ENCODE data around the gene ZNF462.
A peak's percentile ranks its signal among the peaks of the same experiment; 100 is the strongest.
"Not testable (repeated sequence)": the region's sequence is repeated elsewhere in the genome, so short reads cannot be mapped to it uniquely, and the experiment has no call there.

The ZNF462 gene

GRCh38 chr9:106889061-106889590 lies 26.2 kb downstream of the ZNF462 start:
- DNase-seq (ENCODE audit: low spot score) = no peak

- no peak for DNase-seq (ENCODE audit: low spot score)
Observed at GRCh38 chr9:106890608-106891007, 27.6 kb downstream of the ZNF462 start.

GRCh38 chr9:106891286-106891685 lies 28.3 kb downstream of the ZNF462 start:
- DNase-seq (ENCODE audit: low spot score) = no peak

DNA sequence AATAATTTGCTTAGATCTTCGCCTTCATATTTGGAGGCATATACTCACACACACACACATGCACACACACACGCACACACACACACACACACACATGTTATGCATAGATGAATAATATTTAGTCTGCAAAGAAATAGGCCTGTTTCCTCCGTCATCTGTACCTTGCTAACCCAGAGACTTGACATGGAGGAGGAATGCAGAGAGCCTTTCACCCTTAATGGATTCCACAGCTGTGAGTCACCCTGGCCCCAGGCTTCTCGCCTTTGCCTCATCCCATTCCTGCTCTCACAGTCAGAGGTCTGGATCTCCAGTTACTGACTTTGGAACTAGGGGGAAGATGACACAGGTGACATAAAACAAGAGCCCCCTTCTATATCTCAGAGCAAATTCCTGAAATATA lies 29.7 kb downstream of the ZNF462 start:
- peak; percentile 93 for DNase-seq (ENCODE audit: low spot score)

DNA sequence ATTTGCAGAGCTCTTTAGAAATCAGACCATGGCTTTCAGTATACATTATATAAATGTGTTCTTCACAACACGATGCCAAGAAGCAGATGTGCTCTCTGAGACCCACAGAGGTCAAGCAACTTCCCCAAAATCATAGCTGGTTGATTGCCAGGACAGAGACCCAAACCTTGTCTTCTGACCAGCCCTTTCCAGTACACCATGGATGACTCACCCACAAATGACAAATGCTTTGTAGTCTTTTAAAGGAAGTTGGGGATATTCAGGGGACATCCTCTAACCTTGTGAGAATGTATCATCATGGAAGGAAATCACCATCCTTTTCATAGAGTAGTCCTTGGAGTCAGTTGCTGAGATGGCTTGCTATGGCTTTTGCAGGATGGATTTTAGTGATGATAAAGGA lies 30.1 kb downstream of the ZNF462 start:
- DNase-seq (ENCODE audit: low spot score) = peak; percentile 40

- DNase-seq (ENCODE audit: low spot score) = no peak
Observed at GRCh38 chr9:106896695-106897094, 33.7 kb downstream of the ZNF462 start.

DNA sequence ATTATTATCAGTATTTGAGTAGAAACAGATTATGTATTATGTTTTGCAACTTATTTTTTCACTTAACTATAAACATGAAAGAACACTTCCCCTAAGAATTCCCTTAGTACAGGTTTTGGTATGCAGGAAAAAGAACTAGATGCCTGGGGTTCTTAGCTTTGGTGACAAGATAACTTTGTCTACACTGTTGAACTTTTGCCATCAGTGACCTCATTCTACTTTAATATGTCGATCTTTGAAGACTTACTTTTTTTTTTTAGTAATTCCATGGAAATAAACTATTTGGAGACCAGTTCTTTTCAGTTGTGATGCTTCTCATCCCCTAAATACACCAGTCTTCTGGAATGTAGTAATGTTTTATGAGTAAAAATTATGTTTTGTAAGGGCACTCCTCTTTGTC lies 34.3 kb downstream of the ZNF462 start:
- DNase-seq (ENCODE audit: low spot score) = peak; percentile 35

DNA sequence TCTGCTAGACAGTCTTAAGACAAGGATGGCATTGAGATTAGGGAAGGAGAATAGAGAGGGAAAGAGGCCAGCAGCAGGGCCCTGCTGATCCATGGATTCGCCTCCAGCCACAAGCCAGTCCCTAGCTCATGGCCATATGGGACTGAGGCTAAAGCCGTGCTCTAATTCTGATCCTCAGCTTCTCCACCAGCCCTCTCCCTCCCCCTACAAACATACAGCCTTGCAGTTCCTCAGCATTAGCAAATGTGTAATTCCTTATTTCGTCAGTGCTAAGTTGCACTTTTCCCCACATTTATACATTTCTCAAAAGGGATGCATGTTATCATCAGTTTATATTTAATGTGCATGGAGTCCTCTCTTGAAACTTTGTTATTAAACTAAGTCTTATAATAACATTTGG lies 34.8 kb downstream of the ZNF462 start:
- DNase-seq (ENCODE audit: low spot score) = no peak

DNA sequence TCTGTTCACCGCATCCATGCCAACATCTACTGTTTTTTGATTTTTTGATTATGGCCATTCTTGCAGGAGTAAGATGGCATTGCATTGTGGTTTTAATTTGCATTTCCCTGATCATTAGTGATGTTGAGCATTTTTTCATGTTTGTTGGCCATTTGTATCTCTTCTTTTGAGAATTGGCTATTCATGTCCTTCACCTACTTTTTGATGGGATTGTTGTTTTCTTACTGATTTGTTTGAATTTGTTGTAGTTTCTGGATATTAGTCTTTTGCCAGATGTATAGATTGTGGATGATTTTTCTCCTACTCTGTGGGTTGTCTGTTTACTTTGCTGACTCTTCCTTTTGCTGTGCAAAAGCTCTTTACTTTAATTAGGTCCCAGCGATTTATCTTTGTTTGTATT lies 37.6 kb downstream of the ZNF462 start:
- DNase-seq (ENCODE audit: low spot score) = not testable (repeated sequence)

DNA sequence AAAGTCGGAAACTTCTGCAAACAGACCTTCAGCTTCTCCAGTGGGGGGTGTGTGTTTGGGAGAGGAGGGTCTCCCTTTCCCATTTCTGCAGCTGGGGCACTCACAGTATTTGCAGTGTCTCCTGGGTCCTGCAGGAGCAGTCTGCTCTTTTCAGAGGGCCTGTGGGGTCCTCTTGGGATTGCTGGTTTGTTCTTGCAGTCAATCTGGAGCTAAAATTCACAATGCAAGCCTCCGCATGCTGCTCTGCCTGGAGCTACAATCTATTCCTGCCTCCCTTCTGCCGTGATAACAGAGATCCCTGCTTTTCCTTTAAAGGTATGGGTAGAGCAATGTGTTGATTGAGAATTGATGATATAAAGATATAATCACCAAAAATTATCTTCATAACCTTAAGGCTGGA lies 43.2 kb downstream of the ZNF462 start:
- DNase-seq (ENCODE audit: low spot score) = no peak

GRCh38 chr9:106911951-106912350 lies 49.0 kb downstream of the ZNF462 start:
- DNase-seq (ENCODE audit: low spot score) = no peak

- DNase-seq (ENCODE audit: low spot score) = no peak
Observed at GRCh38 chr9:106913276-106913675, 50.3 kb downstream of the ZNF462 start.

DNA sequence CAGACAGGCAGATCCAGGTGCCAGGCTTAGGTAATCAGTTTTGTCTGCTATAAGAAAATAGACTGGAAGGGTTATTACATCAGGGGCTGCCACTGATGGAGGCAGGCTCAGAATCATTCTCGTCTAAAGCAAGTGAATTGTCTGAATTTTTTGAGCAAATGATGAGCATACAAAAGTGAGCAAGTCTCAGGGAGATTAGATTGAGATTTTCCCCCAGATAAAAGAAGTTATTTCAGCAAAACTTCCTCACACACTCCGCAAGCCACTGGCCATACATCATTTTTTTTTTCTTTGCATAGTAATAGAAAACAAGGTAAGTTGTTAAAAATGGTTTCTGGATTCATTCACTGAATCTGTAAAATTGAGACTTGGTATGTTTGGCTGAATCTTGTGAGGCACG lies 52.9 kb downstream of the ZNF462 start:
- DNase-seq (ENCODE audit: low spot score) = no peak

DNA sequence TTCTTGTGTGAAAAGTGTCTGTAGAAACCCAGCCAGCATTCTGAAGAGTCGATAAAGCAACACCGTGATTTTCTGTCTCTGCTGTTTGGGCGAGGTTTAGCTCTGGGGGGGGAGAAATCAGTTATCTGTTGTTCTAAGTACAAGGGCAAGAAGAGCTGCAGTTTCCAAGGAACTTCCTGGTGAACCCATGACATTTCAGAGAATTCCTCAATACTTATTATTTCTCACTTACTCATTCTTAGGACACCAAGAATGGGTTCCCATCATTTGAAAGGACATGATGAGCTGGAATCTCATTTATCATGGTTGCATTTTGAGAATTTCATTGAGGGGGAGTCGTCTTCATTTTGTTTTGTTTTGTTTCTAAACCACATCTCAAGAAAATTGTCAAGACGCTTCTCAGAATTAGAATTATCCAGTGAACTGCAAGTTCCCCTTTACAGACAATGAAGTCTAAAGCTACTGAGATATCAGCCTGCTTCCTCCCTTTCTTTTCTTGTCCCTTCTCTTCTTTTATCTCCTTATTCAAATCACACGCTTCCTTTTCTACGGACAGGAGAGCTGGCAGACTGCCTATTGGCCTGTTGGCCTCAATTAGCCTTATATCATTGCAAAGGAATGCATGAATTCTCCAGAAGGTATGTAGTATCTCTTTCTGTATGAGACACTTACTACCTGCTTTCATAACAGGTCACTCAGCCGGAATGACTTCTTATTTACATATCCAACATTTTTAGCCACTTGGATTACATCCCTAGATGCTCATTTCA lies 53.7 kb downstream of the ZNF462 start:
- peak; percentile 63 for DNase-seq (ENCODE audit: low spot score)

- DNase-seq (ENCODE audit: low spot score) = no peak
Observed at GRCh38 chr9:106918825-106919509, 56.0 kb downstream of the ZNF462 start.

- no peak for DNase-seq (ENCODE audit: low spot score)
Observed at GRCh38 chr9:106920091-106920490, 57.1 kb downstream of the ZNF462 start.

- DNase-seq (ENCODE audit: low spot score) = peak; percentile 41
Observed at GRCh38 chr9:106920701-106921283, 57.8 kb downstream of the ZNF462 start.

DNA sequence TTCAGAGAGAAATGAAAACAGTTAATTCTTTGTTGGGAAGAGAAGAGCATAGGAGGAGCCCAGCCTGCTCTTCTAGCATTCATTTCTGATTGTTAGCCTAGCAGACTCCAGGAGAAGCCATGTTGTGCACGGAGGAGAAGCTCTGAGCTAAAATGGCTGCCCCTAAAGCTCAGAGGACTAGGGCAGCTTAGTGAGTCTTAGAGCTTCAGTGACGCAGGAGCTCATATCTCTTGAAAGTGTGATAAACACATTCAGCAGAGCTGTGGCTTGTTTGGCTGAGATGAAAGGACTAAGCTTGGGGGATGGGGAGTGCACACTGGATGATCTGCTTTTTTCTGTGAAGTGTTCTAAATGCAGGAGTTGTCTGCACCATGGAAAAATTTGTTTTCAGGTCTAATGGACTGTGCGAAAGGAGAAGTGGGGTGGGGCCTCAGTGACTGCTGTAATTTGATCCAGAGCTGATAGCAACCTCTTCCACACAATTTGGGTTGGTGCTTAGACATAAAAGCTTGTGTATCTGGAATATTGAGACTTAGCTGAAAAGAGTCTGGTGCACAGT lies 58.5 kb downstream of the ZNF462 start:
- peak; percentile 40 for DNase-seq (ENCODE audit: low spot score)

GRCh38 chr9:106922026-106922425 lies 59.1 kb downstream of the ZNF462 start:
- DNase-seq (ENCODE audit: low spot score) = peak; percentile 29

GRCh38 chr9:106925392-106925791 lies 62.4 kb downstream of the ZNF462 start:
- DNase-seq (ENCODE audit: low spot score) = no peak

DNA sequence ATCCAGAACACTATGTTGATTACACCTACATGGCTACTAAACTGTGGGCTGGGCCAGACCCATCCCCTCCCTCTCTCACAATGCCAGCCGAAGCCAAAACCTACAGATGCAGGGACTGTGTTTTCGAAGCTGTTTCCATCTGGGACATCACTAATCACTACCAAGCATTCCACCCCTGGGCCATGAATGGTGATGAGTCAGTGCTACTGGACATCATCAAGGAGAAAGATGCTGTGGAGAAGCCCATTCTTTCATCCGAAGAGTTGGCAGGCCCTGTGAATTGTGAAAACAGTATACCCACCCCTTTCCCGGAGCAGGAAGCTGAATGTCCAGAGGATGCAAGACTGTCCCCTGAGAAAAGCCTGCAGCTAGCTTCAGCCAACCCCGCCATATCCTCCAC lies 65.0 kb downstream of the ZNF462 start:
- no peak for DNase-seq (ENCODE audit: low spot score)

DNA sequence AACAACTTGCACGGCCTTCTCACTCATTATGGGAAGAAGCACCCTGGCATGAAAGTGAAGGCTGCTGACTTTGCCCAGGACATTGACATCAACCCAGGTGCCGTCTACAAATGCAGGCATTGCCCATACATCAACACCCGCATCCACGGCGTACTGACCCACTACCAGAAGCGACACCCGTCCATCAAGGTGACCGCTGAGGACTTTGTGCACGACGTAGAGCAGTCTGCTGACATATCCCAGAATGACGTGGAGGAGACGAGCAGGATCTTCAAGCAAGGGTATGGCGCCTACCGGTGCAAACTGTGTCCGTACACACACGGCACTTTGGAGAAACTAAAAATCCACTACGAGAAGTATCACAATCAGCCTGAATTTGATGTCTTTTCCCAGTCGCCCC lies 65.4 kb downstream of the ZNF462 start:
- no peak for DNase-seq (ENCODE audit: low spot score)

Measured in GM03348 (cell line).